ENCODE data around the gene STK32C.

The STK32C gene

GRCh38 chr10:132290631-132291030 is 17.1 kb downstream of the STK32C start:
- Histone ChIP-seq H3K36me3 (ENCODE audit: control insufficient read depth, insufficient read depth, low read length) (no peaks in the 10 kb centered on the region), H3K27me3 (replicated peaks; ENCODE audit: control insufficient read depth, insufficient read depth, low read length) (no peaks in the 10 kb centered on the region), H3K4me3 (replicated peaks; ENCODE audit: low read depth, low read length) (no peak overlapping the region)
- DNase-seq (ENCODE audit: extremely low read depth, insufficient read length), result no peak
- no peak for TF ChIP-seq CTCF (IDR thresholded peaks at IDR 0.05; ENCODE audit: insufficient read depth, low read length, poor library complexity, severe bottlenecking)

GRCh38 chr10:132289439-132289838 is 18.3 kb downstream of the STK32C start:
- H3K4me3 ChIP-seq (replicated peaks; ENCODE audit: low read depth, low read length), result no peak overlapping the region
- no peak for DNase-seq (ENCODE audit: extremely low read depth, insufficient read length)
- H3K36me3 ChIP-seq (ENCODE audit: control insufficient read depth, insufficient read depth, low read length), result no peaks in the 10 kb centered on the region
- H3K27me3 ChIP-seq (replicated peaks; ENCODE audit: control insufficient read depth, insufficient read depth, low read length), result no peaks in the 10 kb centered on the region
- no peak for TF ChIP-seq CTCF (IDR thresholded peaks at IDR 0.05; ENCODE audit: insufficient read depth, low read length, poor library complexity, severe bottlenecking)

- H3K27me3 ChIP-seq (replicated peaks; ENCODE audit: control insufficient read depth, insufficient read depth, low read length), result no peaks in the 10 kb centered on the region
- no peak overlapping the region for H3K4me3 ChIP-seq (replicated peaks; ENCODE audit: low read depth, low read length)
- DNase-seq (ENCODE audit: extremely low read depth, insufficient read length), result no peak
- no peaks in the 10 kb centered on the region for H3K36me3 ChIP-seq (ENCODE audit: control insufficient read depth, insufficient read depth, low read length)
- TF ChIP-seq CTCF (IDR thresholded peaks at IDR 0.05; ENCODE audit: insufficient read depth, low read length, poor library complexity, severe bottlenecking), result no peak
Observed at GRCh38 chr10:132283604-132284382, 24.0 kb downstream of the STK32C start.

- Histone ChIP-seq H3K27me3 (replicated peaks; ENCODE audit: control insufficient read depth, insufficient read depth, low read length) (no peaks in the 10 kb centered on the region), H3K4me3 (replicated peaks; ENCODE audit: low read depth, low read length) (no peak overlapping the region), H3K36me3 (ENCODE audit: control insufficient read depth, insufficient read depth, low read length) (no peaks in the 10 kb centered on the region)
- DNase-seq (ENCODE audit: extremely low read depth, insufficient read length), result no peak
- no peak for TF ChIP-seq CTCF (IDR thresholded peaks at IDR 0.05; ENCODE audit: insufficient read depth, low read length, poor library complexity, severe bottlenecking)
Observed at GRCh38 chr10:132282667-132283603, 24.8 kb downstream of the STK32C start.

- DNase-seq (ENCODE audit: extremely low read depth, insufficient read length), result no peak
- no peaks in the 10 kb centered on the region; the same call in 1 of the 2 replicates for H3K27me3 ChIP-seq (replicated peaks; ENCODE audit: control insufficient read depth, insufficient read depth, low read length)
- TF ChIP-seq CTCF (IDR thresholded peaks at IDR 0.05; ENCODE audit: insufficient read depth, low read length, poor library complexity, severe bottlenecking), result no peak
- H3K4me3 ChIP-seq (replicated peaks; ENCODE audit: low read depth, low read length), result no peak overlapping the region
- H3K36me3 ChIP-seq (ENCODE audit: control insufficient read depth, insufficient read depth, low read length), result no peaks in the 10 kb centered on the region
Observed at GRCh38 chr10:132281915-132282666, 25.7 kb downstream of the STK32C start.
